HG03378 (cell line): Measurements from ENCODE around the gene ZNG1A.
"Not testable (repeated sequence)": the region's sequence is repeated elsewhere in the genome, so short reads cannot be mapped to it uniquely, and the experiment has no call there.

ENCODE experiments used
- ATAC-seq: cut with Tn5 transposase; IDR thresholded peaks from one replicate; pipeline ENCODE4 v1.9.1; 2021; ENCODE audit warnings: mild to moderate bottlenecking, moderate library complexity; ENCODE audit not compliant: unreplicated experiment

ZNG1A gene

GRCh38 chr9:99867-100266, 79.0 kb downstream of the ZNG1A start:
- not testable (repeated sequence) for ATAC-seq

GRCh38 chr9:98775-99174, 80.1 kb downstream of the ZNG1A start:
- not testable (repeated sequence) for ATAC-seq

GRCh38 chr9:94992-95391, 83.9 kb downstream of the ZNG1A start:
- not testable (repeated sequence) for ATAC-seq

GRCh38 chr9:94323-94722, 84.5 kb downstream of the ZNG1A start:
- not testable (repeated sequence) for ATAC-seq

GRCh38 chr9:93909-94308, 84.9 kb downstream of the ZNG1A start:
- not testable (repeated sequence) for ATAC-seq

GRCh38 chr9:90851-91250, 88.0 kb downstream of the ZNG1A start:
- not testable (repeated sequence) for ATAC-seq

- ATAC-seq = peak; percentile 68
Observed at GRCh38 chr9:88396-89037, 90.3 kb downstream of the ZNG1A start.

- ATAC-seq = not testable (repeated sequence)
Observed at GRCh38 chr9:87860-88259, 91.0 kb downstream of the ZNG1A start.

GRCh38 chr9:87105-87504, 91.8 kb downstream of the ZNG1A start:
- not testable (repeated sequence) for ATAC-seq

GRCh38 chr9:86697-87096, 92.2 kb downstream of the ZNG1A start:
- not testable (repeated sequence) for ATAC-seq

- not testable (repeated sequence) for ATAC-seq
Observed at GRCh38 chr9:82932-83689, 95.7 kb downstream of the ZNG1A start.

- not testable (repeated sequence) for ATAC-seq
Observed at GRCh38 chr9:78333-78732, 100.5 kb downstream of the ZNG1A start.

- ATAC-seq = not testable (repeated sequence)
Observed at GRCh38 chr9:76389-76788, 102.5 kb downstream of the ZNG1A start.

GRCh38 chr9:73900-74525, 104.8 kb downstream of the ZNG1A start:
- ATAC-seq = not testable (repeated sequence)

GRCh38 chr9:73076-73899, 105.6 kb downstream of the ZNG1A start:
- not testable (repeated sequence) for ATAC-seq
